Activated B cell treated with CpG ODN at 0.5 μM for 24 hours (primary cell): Measurements from ENCODE around the gene ADGRB3. TPM values are rescaled to one million over a fixed set of nuclear protein-coding genes. Genes with fewer than 3 reads are reported as not detected.

Experiments
- ATAC-seq: fragments of 200-7000 bp; cut with Tn5 transposase; one replicate; pipeline ENCODE4 v1.10.0; 2021; ENCODE audit warnings: low read depth, mild to moderate bottlenecking, moderate library complexity
- CTCF ChIA-PET: fragments of 350-600 bp; sonication (Branson Sonifier 250); formaldehyde crosslinking; loops from one replicate; lab custom pipeline; 2021; ENCODE audit warnings: antibody characterized with exemption; lab: Charles Lee
- POLR2A ChIA-PET: fragments of 350-600 bp; sonication (Branson Sonifier 250); formaldehyde crosslinking; loops from one replicate; lab custom pipeline; 2021; ENCODE audit warnings: antibody characterized with exemption; lab: Charles Lee
- DNase-seq: peaks from one replicate; pipeline ENCODE4 v3.0.0; 2022
- H3K27ac Mint-ChIP-seq: one replicate; pipeline ENCODE4 v1.8.0; 2020; ENCODE audit warnings: mixed read lengths
- H3K27me3 Mint-ChIP-seq: one replicate; pipeline ENCODE4 v1.8.0; 2021; ENCODE audit warnings: mixed read lengths
- H3K36me3 Mint-ChIP-seq: one replicate; pipeline ENCODE4 v1.8.0; 2021; ENCODE audit warnings: low read depth, mixed read lengths
- H3K4me1 Mint-ChIP-seq: one replicate; pipeline ENCODE4 v1.8.0; 2021; ENCODE audit warnings: mixed read lengths
- H3K4me3 Mint-ChIP-seq: one replicate; pipeline ENCODE4 v1.8.0; 2020; ENCODE audit warnings: mild to moderate bottlenecking, mixed read lengths
- H3K9me3 Mint-ChIP-seq: one replicate; pipeline ENCODE4 v1.8.0; 2020; ENCODE audit warnings: mixed read lengths
- CTCF ChIP-seq: fragments of 200-600 bp; IDR thresholded peaks from one replicate; pipeline ENCODE4 v1.8.0; 2022; ENCODE audit warnings: antibody characterized with exemption, mild to moderate bottlenecking
- intact Hi-C: fragments of 100-400 bp; cut with micrococcal nuclease; formaldehyde crosslinking; loops from one replicate; pipeline ENCODE4 v1.15.1; 2024
- total RNA-seq: library from RNA; stranded (reverse); gene quantifications from 2 replicates; pipeline ENCODE4 v1.2.3, GENCODE V29; 2022

The ADGRB3 gene
- total RNA-seq, 1 donor from 2014 or later: not detected

GRCh38 chr6:69305456-69305855 lies 670.4 kb downstream of the ADGRB3 start:
- DNase-seq (no peak), ATAC-seq (no peak)
- POLR2A ChIA-PET: no interaction called here
- intact Hi-C loops: no loop called here
- Mint-ChIP-seq H3K27me3 (no peaks in the 10 kb centered on the region), H3K4me3 (no peak overlapping the region), H3K9me3 (no peaks in the 10 kb centered on the region), H3K27ac (no peak overlapping the region), H3K36me3 (no peaks in the 10 kb centered on the region), H3K4me1 (no peaks in the 10 kb centered on the region)
- CTCF ChIA-PET: no interaction called here
- no peak for TF ChIP-seq CTCF

- H3K4me1 Mint-ChIP-seq: no peaks in the 10 kb centered on the region
- H3K27me3 Mint-ChIP-seq: no peaks in the 10 kb centered on the region
- no peak for ATAC-seq
- no peak overlapping the region for H3K4me3 Mint-ChIP-seq
- no peaks in the 10 kb centered on the region for H3K36me3 Mint-ChIP-seq
- TF ChIP-seq CTCF: no peak
- DNase-seq: no peak
- H3K27ac Mint-ChIP-seq: no peak overlapping the region
- no peaks in the 10 kb centered on the region for H3K9me3 Mint-ChIP-seq
- CTCF ChIA-PET: no interaction called here
- intact Hi-C loops: no loop called here
- POLR2A ChIA-PET: no interaction called here
These were observed 673.5 kb downstream of the ADGRB3 start for GRCh38 chr6:69308584-69308983.

- H3K4me1 Mint-ChIP-seq: no peaks in the 10 kb centered on the region
- no peaks in the 10 kb centered on the region for H3K27me3 Mint-ChIP-seq
- no peak overlapping the region for H3K4me3 Mint-ChIP-seq
- ChIA-PET POLR2A (no interaction called here), CTCF (interaction anchor here (0.7 kb wide), 1 partner anchor 10 kb away, joined by 3 read pairs; no protein-coding TSS in a partner anchor)
- intact Hi-C loops: no loop called here
- no peak for ATAC-seq
- no peak for DNase-seq
- no peak overlapping the region for H3K27ac Mint-ChIP-seq
- no peaks in the 10 kb centered on the region for H3K9me3 Mint-ChIP-seq
- no peaks in the 10 kb centered on the region for H3K36me3 Mint-ChIP-seq
- TF ChIP-seq CTCF: no peak
These were observed 676.8 kb downstream of the ADGRB3 start for GRCh38 chr6:69311888-69312287.

GRCh38 chr6:69314001-69314400 lies 678.9 kb downstream of the ADGRB3 start:
- Mint-ChIP-seq H3K36me3 (no peaks in the 10 kb centered on the region), H3K27me3 (no peaks in the 10 kb centered on the region), H3K4me3 (no peak overlapping the region), H3K27ac (no peak overlapping the region), H3K9me3 (no peaks in the 10 kb centered on the region), H3K4me1 (no peaks in the 10 kb centered on the region)
- POLR2A ChIA-PET: no interaction called here
- ATAC-seq: no peak
- no peak for DNase-seq
- intact Hi-C loops: no loop called here
- CTCF ChIA-PET: no interaction called here
- TF ChIP-seq CTCF: no peak

- ATAC-seq (no peak), DNase-seq (no peak)
- intact Hi-C loops: no loop called here
- Mint-ChIP-seq H3K9me3 (no peaks in the 10 kb centered on the region), H3K27me3 (no peaks in the 10 kb centered on the region), H3K4me3 (no peak overlapping the region), H3K27ac (no peak overlapping the region), H3K4me1 (no peaks in the 10 kb centered on the region), H3K36me3 (no peaks in the 10 kb centered on the region)
- ChIA-PET POLR2A (no interaction called here), CTCF (no interaction called here)
- no peak for TF ChIP-seq CTCF
These were observed 679.4 kb downstream of the ADGRB3 start for GRCh38 chr6:69314531-69314930.
